GM21576 (cell line): ENCODE measurements around the gene METTL22.
A peak's percentile ranks its signal among the peaks of the same experiment; 100 is the strongest.

Source experiments
- ATAC-seq: cut with Tn5 transposase; IDR thresholded peaks from one replicate; pipeline ENCODE4 v1.9.1; 2021; ENCODE audit warnings: mild to moderate bottlenecking, moderate library complexity; ENCODE audit not compliant: unreplicated experiment

The METTL22 gene, protein sequence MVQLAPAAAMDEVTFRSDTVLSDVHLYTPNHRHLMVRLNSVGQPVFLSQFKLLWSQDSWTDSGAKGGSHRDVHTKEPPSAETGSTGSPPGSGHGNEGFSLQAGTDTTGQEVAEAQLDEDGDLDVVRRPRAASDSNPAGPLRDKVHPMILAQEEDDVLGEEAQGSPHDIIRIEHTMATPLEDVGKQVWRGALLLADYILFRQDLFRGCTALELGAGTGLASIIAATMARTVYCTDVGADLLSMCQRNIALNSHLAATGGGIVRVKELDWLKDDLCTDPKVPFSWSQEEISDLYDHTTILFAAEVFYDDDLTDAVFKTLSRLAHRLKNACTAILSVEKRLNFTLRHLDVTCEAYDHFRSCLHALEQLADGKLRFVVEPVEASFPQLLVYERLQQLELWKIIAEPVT

DNA sequence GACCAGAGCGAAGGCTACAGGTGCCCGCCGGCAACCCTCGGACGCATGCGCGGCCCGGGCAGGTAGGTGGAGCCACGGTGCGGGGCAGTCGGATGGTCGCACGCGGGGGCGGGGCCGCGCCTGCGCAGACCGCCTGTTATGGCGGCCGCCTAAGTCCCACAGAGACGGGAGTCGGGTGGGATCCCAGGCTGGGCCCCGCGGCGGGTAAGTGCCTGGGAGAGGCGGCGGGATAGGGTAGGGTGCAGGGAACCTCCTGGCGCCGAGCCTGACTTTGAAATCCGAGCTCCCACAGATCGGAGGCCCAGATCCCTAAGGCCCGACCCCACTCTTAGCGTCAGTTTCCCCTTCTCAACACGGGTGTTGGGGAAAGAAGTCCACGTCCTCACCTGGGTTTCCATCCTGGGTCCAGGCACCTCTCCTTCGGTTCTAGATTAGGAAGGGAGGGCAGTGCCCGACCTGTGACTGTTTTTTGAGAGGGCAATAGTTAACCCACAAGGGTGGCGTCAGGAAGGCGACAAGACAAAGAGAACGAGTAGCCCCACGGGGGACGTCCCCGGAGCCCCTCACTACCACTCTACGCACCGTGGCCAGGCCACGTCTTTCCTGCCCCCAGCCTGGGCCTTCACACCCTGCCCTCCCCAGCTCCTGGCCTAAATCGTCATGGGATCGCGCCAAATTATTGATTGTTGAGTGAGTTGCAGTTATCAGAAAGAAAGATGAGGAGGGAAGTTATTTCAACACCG lies at the start of gene METTL22:
Gene METTL22, plus strand, starts transcription at position 127 of the 743 bp plus-strand sequence. CDS start 3,968 bp downstream, outside the sequence.
- ATAC-seq, result peak; percentile 91

DNA sequence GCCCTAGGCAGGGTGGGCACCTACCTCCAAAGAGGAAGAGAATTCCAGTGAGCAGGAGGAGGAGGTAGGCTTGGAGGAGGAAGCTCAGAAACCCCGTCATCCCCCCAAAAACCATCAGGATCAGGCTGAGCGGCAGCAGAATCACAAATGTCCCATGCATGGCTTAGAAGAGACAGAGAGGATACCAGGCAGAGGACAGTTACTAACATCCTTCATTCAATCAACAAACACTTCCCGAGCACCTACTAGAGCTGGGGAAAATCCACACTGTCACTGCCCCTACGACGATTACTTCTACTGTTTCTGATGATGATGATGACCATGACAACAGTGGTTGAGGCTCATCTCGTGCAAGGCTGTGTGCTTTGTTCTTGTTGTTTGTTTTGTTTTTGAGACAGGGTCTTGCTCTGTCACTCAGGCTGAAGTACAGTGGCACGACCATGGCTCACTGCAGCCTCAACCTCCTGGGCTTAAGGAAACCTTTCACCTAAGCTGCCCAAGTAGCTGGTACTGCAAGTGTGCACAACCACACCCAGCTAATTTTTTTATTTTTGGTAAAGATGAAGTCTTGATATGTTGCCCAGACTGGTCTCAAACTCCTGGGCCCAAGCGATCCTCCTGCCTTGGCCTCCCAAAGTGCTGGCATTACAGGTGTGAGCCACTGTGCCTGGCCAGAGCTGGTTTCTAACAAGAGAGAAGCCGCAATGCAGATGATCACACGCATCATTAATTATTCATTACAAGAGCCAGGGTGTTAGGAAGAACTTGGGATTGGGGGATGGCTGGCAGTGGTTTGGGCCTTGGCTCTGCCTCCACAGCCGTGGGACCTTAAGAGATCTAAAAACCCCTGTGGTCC lies 49.2 kb upstream of the METTL22 start:
- no peak for ATAC-seq

DNA sequence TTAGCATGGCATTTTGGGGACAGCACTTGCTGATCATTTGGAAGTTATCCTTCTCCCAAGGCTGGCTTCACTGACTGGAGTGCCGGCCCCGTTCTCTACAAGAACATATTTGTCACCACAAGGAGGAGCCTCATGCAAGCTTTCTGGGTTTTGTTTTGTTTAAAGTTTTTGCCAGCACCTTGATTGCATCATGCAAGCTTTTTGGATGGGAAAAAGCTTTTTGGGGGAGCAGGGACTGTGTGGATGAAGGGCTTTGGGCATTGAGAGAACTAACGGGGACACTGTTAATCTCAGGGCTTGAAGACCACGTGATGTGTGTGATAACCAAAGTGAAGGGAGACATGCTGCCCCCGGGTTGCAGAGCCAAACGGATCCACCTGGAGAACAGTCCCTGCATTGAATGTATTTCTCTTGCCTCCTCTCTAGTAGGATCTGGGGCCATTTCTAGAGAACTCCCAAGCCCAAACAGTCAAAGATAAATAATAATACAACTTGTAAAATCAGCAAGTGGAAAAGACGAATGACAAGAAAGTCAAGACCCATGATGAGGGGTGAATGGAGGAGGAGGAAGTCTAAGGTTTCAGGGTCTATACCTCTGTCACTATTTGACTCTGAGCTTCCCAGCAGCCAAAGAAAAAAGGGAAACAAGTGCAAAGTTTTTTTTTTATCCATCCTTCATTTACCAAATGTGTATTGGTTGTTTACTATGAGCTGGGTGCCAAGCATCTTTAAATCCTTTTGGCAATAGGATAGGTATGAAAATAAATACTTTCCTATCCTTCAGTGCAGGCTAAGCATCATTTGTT lies 48.4 kb upstream of the METTL22 start:
- no peak for ATAC-seq

DNA sequence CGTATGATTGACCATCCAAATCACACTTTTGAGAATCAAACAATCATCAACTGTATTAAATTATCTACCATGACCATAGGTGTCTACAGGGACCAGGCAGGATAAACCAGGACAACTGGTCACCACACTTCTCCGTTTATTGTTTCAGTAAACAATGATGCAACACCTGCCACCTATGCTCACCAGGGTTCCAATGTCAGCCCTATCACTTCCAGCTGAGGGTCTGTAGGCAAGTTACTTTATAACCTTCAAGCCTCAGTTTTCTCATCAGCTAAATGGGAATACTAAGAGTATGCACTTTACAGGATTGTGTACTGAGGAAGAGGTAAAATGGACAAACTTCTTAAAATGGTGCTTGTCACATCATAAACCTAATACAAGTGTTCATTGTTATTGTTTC lies 46.1 kb upstream of the METTL22 start:
- ATAC-seq, result no peak

DNA sequence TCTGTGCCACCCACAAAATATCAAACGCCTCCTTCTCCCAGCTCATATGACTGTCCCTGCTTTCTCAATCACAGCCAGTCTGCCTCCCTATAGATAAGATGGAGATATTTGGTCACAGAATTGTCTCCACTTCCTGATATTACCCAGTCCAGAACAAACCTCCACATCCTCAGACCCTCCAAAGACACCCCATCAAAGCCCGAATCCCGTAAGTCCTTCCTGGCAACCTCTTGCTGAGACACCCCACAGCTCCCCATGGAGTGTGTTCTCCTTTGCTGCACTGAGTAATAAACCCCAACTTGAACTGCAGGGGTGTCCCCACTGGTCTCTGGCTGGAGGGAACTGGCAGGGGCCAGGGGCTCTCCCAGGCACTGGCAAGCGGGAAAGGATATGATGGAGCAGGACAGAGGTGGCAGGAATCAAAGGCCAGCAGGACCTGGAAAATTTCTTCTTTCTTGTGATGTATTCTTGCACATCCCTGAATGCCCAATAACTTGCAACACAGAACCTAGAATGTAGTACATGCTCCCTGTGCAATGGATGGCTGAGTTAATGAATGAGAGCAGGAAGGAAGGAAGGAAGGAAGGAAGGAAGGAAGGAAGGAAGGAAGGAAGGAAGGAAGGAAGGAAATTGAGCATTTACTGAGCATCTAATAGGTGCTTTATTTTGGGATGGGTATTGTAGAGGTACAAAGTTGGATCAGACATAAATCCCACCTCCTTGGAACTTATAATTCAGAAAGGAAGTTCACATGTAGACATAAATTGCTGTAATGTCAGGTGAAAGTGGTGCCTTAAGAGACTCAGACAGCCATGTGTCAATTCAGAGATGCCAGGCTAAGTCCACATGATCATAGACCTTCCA lies 45.1 kb upstream of the METTL22 start:
- ATAC-seq, result no peak

DNA sequence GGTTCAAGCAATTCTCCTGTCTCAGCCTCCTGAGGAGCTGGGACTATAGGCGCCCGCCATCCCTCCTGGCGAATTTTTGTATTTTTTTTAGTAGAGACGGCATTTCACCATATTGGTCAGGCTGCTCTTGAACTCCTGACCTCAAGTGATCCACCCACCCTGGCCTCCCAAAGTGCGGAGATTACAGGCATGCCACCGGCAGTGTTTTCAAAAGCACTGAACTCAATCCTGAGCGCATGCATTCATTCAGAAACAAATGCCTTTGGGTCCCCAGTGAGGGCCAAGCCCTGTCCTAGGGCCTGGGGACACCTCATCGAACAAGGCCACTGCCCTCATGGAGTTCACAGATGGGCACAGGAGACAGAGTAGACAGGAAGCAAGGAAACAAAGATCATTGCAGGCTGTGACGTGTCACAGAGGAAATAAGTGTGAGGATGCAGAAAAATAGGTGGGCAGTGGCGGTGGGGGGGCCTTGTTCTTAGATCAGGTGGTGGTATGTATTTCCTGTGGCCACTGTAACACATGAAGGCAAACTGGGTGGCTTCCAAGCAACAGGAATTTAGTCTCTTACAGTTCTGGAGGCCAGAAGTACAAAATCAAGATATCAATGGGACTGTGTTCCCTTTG lies 43.7 kb upstream of the METTL22 start:
- ATAC-seq, result no peak

DNA sequence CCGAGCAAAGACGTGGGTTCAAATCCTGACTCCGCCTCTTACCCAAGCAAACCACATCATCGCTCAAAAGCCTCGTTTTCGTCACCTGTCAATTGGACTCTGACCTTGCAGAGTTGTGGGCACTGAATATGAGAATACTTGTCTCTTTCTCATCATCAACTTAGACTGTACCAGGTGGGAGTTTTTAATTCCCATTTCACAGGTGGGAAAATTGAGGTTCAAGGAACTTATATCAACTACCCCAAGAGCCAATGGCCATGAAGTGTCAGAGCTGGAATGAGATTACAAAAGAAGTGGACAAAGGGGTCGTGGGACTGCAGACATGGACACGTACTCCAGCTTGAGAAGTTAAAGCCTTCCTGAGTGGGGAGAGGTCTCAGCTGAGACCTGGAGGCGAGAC lies 41.9 kb upstream of the METTL22 start:
- no peak for ATAC-seq

DNA sequence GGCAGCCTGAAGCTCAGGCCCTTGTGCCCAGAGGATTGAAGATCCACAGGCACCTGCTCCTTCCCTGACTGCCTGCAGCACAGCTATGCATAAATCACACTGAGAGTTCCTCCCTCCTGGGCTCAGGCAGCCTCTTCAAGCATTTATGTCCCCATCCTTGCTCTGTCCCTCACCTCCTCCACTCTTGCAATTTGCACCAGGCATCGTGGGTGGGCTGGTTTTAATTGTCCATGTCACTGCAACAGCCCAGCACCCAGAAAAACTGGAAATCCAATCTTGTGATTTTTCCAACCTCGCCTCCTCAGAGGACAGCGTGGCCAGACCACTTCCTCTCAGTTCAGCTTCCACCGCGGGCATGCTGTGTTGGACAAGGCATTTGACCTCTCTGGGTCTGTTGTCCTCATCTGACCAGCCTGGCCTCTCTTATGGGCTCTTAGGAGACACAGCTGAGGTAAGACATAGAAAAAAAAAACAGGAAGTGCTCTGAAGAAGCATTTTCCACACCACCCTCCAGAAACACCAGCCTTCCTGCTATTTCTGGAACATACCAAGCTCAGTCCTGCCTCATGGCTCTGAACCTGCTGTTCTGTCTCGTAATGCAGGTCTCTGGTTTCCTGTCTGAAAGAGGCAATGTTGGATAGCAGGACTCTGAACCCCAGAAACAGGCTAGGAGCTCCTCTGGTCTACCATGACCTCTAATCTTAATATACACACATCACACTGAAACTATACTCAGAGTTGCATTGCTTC lies 39.5 kb upstream of the METTL22 start:
- no peak for ATAC-seq

DNA sequence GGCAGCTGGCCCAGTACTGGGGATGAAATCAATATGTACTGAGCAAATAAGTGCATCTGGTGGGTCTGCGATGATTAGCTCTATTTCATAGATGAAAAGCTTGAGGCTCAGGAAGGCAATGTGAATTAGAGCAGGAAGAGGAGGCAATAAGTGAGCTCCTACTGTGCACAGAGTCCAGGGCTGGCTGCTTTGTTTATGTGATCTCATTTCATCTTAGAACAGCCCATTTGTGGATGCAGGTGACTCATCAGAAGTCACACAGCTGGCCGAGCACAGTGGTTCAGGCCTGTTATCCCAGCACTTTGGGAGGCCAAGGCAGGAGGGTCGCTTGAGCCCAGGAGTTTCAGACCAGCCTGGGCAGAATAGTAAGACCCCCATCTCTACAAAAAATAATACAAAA lies 38.3 kb upstream of the METTL22 start:
- ATAC-seq, result no peak

DNA sequence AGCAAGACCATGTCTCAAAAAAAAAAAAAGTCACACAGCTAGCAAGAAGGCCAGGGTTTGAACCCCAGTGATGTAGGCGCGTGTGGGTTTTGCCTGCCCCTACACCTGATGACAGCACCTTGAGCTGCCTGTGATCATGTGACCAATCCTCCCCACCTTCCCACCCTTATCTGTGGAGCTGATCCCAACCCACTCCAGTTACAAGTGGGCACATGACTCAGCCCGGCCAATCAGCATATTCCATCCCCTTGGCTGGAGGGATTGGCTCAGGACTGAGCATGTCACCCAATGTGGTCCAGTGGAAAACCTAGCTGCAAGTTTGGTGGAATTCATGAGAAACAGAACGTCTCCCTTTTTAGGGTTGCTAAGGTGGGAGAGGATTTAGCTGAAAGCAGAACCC lies 37.8 kb upstream of the METTL22 start:
- no peak for ATAC-seq

DNA sequence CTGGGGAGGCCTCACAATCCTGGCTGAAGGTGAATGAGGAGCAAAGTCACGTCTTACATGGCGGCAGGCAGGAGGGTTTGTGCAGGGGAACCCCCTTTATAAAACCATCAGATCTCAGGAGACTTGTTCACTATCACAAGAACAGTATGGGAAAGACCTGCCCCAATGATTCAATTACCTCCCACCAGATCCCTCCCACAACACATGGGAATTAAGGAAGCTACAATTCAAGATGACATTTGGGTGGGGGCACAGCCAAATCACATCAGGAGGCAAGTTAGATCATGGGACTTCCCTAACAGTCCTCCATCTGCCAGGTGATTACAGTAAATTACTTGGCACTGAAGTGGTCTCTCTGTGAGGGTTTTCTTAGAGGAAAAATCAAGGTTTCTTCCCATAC lies 36.5 kb upstream of the METTL22 start:
- ATAC-seq, result no peak

DNA sequence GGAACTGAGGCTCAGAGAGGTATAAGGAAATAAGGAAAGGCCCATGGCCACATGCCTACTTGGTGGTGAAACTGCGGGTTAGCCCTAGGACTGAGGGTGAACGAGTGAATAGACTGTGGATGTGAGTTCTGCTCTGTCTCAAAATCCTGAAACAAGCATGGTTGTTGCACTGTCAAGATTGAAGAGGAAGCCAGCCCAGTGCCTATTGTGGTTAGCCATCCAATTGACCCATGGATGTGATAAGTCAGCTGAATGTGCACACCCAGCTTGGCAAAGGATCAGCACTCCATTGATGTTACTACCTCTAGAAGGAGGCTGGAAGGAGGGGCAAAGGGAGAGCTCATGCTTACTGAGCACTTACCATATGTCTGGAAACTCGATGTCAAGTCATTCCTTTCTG lies 35.6 kb upstream of the METTL22 start:
- no peak for ATAC-seq

DNA sequence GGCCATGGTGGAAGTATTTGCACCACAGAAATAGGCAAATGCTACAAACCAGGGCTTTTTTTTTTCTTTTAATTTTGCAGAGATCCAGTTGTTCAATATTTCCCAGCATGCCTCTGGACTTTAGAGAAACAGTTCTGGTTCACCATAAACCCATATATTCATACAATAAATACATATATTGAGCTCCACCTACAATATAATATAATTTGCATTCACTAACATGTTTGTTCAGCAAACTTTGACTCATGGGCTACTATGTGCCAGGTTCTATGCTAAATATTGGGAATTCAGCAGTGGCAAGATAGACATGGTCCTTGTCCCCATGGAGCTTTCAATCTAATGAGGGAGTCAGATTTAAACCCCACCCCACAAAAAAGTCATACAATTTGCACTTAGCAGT lies 34.4 kb upstream of the METTL22 start:
- no peak for ATAC-seq

DNA sequence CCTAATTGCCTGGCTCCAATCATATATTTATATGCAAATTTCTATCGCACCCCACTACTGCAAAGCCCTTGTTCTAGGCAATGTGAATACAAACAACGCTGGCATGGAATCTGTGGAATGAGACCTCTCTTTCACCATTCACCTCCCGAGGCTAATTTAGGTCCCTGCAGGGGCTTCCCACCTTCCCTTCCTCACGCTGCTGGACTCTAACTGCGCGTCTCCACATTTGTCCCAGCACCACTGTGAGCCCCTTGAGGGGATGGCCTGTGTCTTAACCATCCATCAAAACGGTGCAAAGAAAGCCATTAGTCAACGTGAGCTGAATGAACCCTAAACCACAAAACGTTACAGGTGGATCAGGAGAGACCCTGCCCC lies 32.8 kb upstream of the METTL22 start:
- no peak for ATAC-seq

DNA sequence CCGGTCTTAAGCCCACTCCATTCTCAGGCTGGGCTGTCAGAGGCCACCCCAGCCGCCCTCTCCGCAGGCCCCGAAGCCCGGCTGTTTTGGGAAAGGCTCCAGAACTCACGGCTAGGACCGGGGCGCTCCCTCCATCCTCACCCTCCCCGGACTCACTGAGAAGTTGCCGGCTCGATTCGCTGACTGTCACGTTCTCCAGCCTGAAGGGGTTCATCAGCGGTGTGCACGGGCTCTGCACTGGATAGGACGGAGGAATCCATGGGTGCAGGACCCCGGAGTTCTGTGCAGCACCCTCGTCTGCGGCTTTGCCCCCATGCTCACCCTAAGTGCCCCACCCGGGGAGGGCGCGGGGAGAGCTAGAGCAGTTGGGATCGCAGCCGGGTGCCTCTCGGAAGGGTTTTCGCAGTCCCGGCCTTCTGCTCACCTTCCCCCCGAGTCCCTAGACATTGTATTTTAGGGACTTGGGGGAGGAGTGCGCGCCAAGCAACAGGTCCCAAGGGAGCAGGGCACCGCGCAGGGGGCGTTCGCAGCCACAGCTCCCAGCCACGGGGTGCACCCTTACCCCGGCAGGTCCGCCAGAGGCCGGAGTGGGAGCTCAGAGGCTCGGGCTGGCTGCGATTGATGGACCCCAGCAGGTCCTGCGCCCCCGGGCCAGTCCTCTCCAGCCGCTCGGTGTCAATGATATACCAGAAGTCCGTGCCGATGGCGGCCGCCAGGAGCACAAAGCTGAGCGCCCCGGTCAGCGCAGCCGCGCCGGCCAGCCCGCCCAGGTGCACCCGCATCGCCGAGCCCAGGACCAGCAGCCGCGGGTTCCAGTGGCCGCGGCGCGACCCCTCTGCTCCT lies 32.2 kb upstream of the METTL22 start:
- no peak for ATAC-seq

DNA sequence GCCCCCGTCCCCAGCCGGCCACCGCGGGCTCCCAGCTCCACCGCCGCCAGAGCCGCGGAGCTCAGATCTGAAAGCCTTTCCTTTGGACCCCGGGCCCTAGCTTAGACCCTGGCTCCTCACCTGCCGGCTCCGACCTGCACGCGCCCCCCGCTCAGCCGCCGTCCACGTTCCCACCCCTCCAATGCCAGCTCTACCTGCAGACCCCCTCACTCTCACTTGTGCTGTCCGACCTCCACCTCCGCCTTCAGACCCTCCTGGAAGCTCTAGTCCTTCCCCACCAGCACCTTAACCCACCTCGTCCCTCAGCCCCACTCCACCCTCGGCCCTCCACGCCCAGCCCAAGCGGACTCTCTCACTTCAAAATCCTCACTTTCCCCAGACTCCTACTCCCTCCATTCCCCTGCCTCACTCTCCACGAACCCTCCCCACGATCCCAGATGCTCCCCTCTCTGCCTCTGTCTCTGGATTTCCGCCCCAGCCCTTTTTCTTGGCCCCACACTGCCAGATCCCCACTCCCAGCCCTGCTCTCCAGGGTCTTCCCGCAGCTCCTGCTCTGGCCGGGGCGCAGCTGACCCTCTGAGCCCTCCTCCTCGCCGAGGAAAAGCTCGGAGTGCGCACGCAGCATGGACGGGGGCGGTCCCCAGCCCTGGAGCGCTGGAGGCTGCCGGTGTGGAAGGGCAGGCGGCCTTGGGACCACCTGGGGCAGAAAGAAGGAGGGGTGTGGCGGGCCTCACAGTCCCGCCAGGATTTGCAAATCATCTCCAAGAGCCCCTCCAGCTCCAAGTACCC lies 31.4 kb upstream of the METTL22 start, which contains the start of gene TMEM114:
Gene TMEM114, minus strand, starts transcription at position 612 of the 789 bp plus-strand sequence. CDS start 673 bp downstream, outside the sequence.
- ATAC-seq, result no peak

DNA sequence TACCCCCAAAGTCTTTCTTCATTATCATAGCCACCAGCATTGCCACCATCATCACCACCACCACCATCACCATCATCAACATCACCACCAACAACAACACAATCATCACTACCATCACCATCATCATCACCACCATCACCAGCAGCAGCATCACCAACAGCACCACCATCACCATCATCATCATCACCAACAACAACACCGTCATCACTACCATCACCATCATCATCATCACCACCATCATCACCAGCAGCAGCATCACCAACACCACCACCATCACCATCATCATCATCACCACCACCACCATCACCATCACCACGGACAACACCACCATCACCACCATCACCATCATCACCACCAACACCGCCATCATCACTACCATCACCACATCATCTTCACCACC lies 30.7 kb upstream of the METTL22 start:
- no peak for ATAC-seq
